H1 (cell line): ENCODE measurements around the gene PORCN. TPM values are rescaled to one million over a fixed set of nuclear protein-coding genes. Genes with fewer than 3 reads are reported as not detected.

ENCODE experiments used
- CTCF ChIA-PET: fragments of 300-600 bp; sonication (Branson Sonifier 250); formaldehyde crosslinking; loops from one replicate; lab custom pipeline; 2021; ENCODE audit not compliant: partially characterized antibody; lab: Charles Lee
- POLR2A ChIA-PET: fragments of 300-600 bp; sonication (Branson Sonifier 250); formaldehyde crosslinking; loops from one replicate; lab custom pipeline; 2021; ENCODE audit warnings: inconsistent platforms; ENCODE audit not compliant: partially characterized antibody; lab: Charles Lee
- DNase-seq, 2 experiments: peaks; one replicate each; pipeline versions ENCODE4 v3.0.0 to v3.0.0-alpha.2; 2010 to 2022; ENCODE audit warnings: low spot score in 2 of 2, low read depth in 1 of 2, mixed read lengths in 1 of 2
- FAIRE-seq: peaks from 2 replicates; lab custom pipeline; 2011; peaks lifted over from hg19 to GRCh38; lab: Jason Lieb, UNC
- H2AFZ ChIP-seq: 2 replicates; pipeline ENCODE4 v1.8.1; 2012; ENCODE audit warnings: low read length, inconsistent platforms
- H2AK5ac ChIP-seq: 2 replicates; pipeline ENCODE4 v1.6.1; 2013; ENCODE audit warnings: low read depth, low read length
- H2BK120ac ChIP-seq: replicated peaks from 2 replicates; pipeline ENCODE3; 2013; ENCODE audit warnings: low read depth, low read length, inconsistent platforms
- H2BK12ac ChIP-seq: 2 replicates; pipeline ENCODE4 v1.6.1; 2013; ENCODE audit warnings: low read depth, low read length
- H2BK15ac ChIP-seq: 2 replicates; pipeline ENCODE4 v1.6.1; 2013; ENCODE audit warnings: low read length
- H2BK20ac ChIP-seq: 2 replicates; pipeline ENCODE4 v1.6.1; 2013; ENCODE audit warnings: low read length
- H2BK5ac ChIP-seq: 2 replicates; pipeline ENCODE4 v1.6.1; 2013; ENCODE audit warnings: low read depth, low read length
- H3K14ac ChIP-seq: 2 replicates; pipeline ENCODE4 v1.6.1; 2013; ENCODE audit warnings: inconsistent platforms; ENCODE audit not compliant: insufficient read length
- H3K18ac ChIP-seq: 2 replicates; pipeline ENCODE4 v1.6.1; 2013; ENCODE audit warnings: low read length; ENCODE audit errors: extremely low read depth
- H3K23ac ChIP-seq: 2 replicates; pipeline ENCODE4 v1.6.1; 2013; ENCODE audit warnings: inconsistent platforms; ENCODE audit not compliant: insufficient read length
- H3K23me2 ChIP-seq: 2 replicates; pipeline ENCODE4 v1.6.1; 2013; ENCODE audit warnings: low read depth, low read length
- H3K27ac ChIP-seq: 2 replicates; pipeline ENCODE4 v1.6.1; 2011; ENCODE audit warnings: low read depth, low read length, inconsistent platforms
- H3K27me3 ChIP-seq, 4 experiments: replicated peaks in 1 of 4; 1 replicate in 1 of 4; 2 replicates in 3 of 4; pipeline versions ENCODE4 v1.6.1 to v1.8.1; 2011 to 2013; ENCODE audit warnings: low read length in 3 of 4, mild to moderate bottlenecking in 3 of 4, inconsistent platforms in 2 of 4, mixed read lengths in 2 of 4, moderate library complexity in 1 of 4; ENCODE audit not compliant: control insufficient read depth in 3 of 4, insufficient read depth in 3 of 4; ENCODE audit errors: extremely low read depth in 1 of 4
- H3K36me3 ChIP-seq, 4 experiments: 2 replicates each; pipeline versions ENCODE4 v1.6.1 to v1.8.1; 2011 to 2013; ENCODE audit warnings: mild to moderate bottlenecking in 4 of 4, low read length in 3 of 4, moderate library complexity in 2 of 4, control low read depth in 1 of 4, inconsistent platforms in 1 of 4; ENCODE audit not compliant: insufficient read depth in 4 of 4, control insufficient read depth in 2 of 4
- H3K4ac ChIP-seq: replicated peaks from 2 replicates; pipeline ENCODE3; 2013; ENCODE audit warnings: low read length, low read depth, mixed read lengths, inconsistent platforms; ENCODE audit not compliant: insufficient read length
- H3K4me1 ChIP-seq, 4 experiments: replicated peaks in 1 of 4; 1 replicate in 1 of 4; 2 replicates in 3 of 4; pipeline versions ENCODE4 v1.6.1 to v1.8.1; 2011 to 2013; ENCODE audit warnings: low read length in 3 of 4, inconsistent platforms in 2 of 4, mixed read lengths in 1 of 4; ENCODE audit not compliant: insufficient read depth in 4 of 4, control insufficient read depth in 3 of 4
- H3K4me2 ChIP-seq, 2 experiments: 2 replicates each; pipeline versions ENCODE4 v1.6.1 to v1.8.1; 2011 to 2013; ENCODE audit warnings: low read depth in 2 of 2, low read length in 2 of 2, control low read depth in 1 of 2, inconsistent platforms in 1 of 2, mild to moderate bottlenecking in 1 of 2; ENCODE audit not compliant: insufficient read depth in 1 of 2
- H3K4me3 ChIP-seq, 4 experiments: fragments of 200-600, 300-600 bp in 1 of 4; sonication (generic), shearing (Covaris generic), sonication (Bioruptor Twin) in 1 of 4; 2 replicates each; pipeline versions ENCODE4 v1.5.1 to v1.8.1; 2011 to 2016; ENCODE audit warnings: low read length in 4 of 4, low read depth in 3 of 4, control low read depth in 2 of 4, inconsistent platforms in 2 of 4, mild to moderate bottlenecking in 2 of 4, mixed read lengths in 1 of 4, moderate library complexity in 1 of 4; ENCODE audit not compliant: insufficient read depth in 2 of 4; ENCODE audit errors: extremely low read depth in 1 of 4
- H3K56ac ChIP-seq: replicated peaks from 2 replicates; pipeline ENCODE3; 2013; ENCODE audit warnings: low read depth, mild to moderate bottlenecking, mixed read lengths, low read length, inconsistent platforms; ENCODE audit not compliant: insufficient read length
- H3K79me1 ChIP-seq: 2 replicates; pipeline ENCODE4 v1.6.1; 2013; ENCODE audit warnings: low read depth, low read length, control low read depth
- H3K79me2 ChIP-seq, 2 experiments: 2 replicates each; pipeline versions ENCODE4 v1.6.1 to v1.8.1; 2012 to 2013; ENCODE audit warnings: low read length in 2 of 2, mild to moderate bottlenecking in 2 of 2, inconsistent platforms in 1 of 2; ENCODE audit not compliant: insufficient read depth in 2 of 2, control insufficient read depth in 1 of 2
- H3K9ac ChIP-seq, 4 experiments: replicated peaks in 1 of 4; 1 replicate in 1 of 4; 2 replicates in 3 of 4; pipeline versions ENCODE4 v1.6.1 to v1.8.1; 2011 to 2013; ENCODE audit warnings: low read depth in 3 of 4, low read length in 3 of 4, control low read depth in 2 of 4, mild to moderate bottlenecking in 2 of 4, moderate library complexity in 2 of 4, inconsistent platforms in 1 of 4; ENCODE audit errors: extremely low read depth in 1 of 4
- H3K9me3 ChIP-seq, 2 experiments: 2 replicates each; pipeline versions ENCODE4 v1.6.1 to v1.8.1; 2012 to 2013; ENCODE audit warnings: mild to moderate bottlenecking in 2 of 2, moderate library complexity in 2 of 2, control low read depth in 1 of 2, inconsistent platforms in 1 of 2, low read depth in 1 of 2, low read length in 1 of 2, mixed read lengths in 1 of 2; ENCODE audit not compliant: insufficient read depth in 2 of 2
- H4K20me1 ChIP-seq, 2 experiments: replicated peaks in 1 of 2; 2 replicates each; pipeline versions ENCODE3 to v1.8.1; 2011 to 2013; ENCODE audit warnings: inconsistent platforms in 2 of 2, low read length in 2 of 2, mild to moderate bottlenecking in 1 of 2; ENCODE audit not compliant: insufficient read depth in 2 of 2, control insufficient read depth in 1 of 2
- H4K5ac ChIP-seq: 2 replicates; pipeline ENCODE4 v1.6.1; 2013; ENCODE audit warnings: low read length, low read depth, mixed read lengths, inconsistent platforms; ENCODE audit not compliant: insufficient read length
- H4K8ac ChIP-seq: 2 replicates; pipeline ENCODE4 v1.8.0; 2013; ENCODE audit warnings: mild to moderate bottlenecking, moderate library complexity, low read length, inconsistent platforms; ENCODE audit not compliant: insufficient read depth; ENCODE audit errors: extremely low read depth
- H4K91ac ChIP-seq: replicated peaks from 2 replicates; pipeline ENCODE3; 2013; ENCODE audit warnings: low read length, mixed read lengths, inconsistent platforms; ENCODE audit not compliant: insufficient read length
- ATF2 ChIP-seq: IDR thresholded peaks from 2 replicates; pipeline ENCODE4 v1.6.1; 2012; ENCODE audit warnings: low read length, inconsistent platforms
- E2F6 ChIP-seq: IDR thresholded peaks from 2 replicates; pipeline ENCODE4 v1.6.1; 2012; ENCODE audit warnings: inconsistent platforms
- EZH2 ChIP-seq: fragments of 200-600 bp; sonication (generic); IDR thresholded peaks from 2 replicates; pipeline ENCODE4 v1.7.1; 2012; ENCODE audit warnings: low read depth, mild to moderate bottlenecking, moderate library complexity, low read length, inconsistent platforms; ENCODE audit not compliant: severe bottlenecking
- SP2 ChIP-seq: IDR thresholded peaks from 2 replicates; pipeline ENCODE4 v1.6.1; 2012; ENCODE audit warnings: mild to moderate bottlenecking, low read length, inconsistent platforms
- WGBS, 2 experiments: shearing (Covaris generic) in 1 of 2; methylation state at CpG; one replicate each; pipeline versions ENCODE4 v1.1.6 to v1.1.7; 2013 to 2015; ENCODE audit warnings: low lambda C conversion rate in 2 of 2, mixed read lengths in 2 of 2, inconsistent platforms in 1 of 2, low coverage in 1 of 2, missing lambda C conversion rate in 1 of 2; ENCODE audit not compliant: insufficient replicate concordance in 2 of 2, insufficient coverage in 1 of 2, insufficient read length in 1 of 2; ENCODE audit errors: extremely low coverage in 1 of 2, missing lambda C conversion rate in 1 of 2; 5-methylcytosine and 5-hydroxymethylcytosine counted together
- polyA plus RNA-seq, 7 experiments: library from polyadenylated mRNA; depleted of rRNA in 3 of 7; stranded (reverse) in 5 of 7; unstranded in 2 of 7; fragments of >200 nt in 5 of 7; fragments of 200-250 nt in 2 of 7; gene quantifications; 1 replicate in 5 of 7; 2 replicates in 1 of 7; 4 replicates in 1 of 7; pipeline versions ENCODE4 v1.2.1 to v1.2.3, GENCODE V29; 2011 to 2013; ENCODE audit warnings: missing spikeins in 2 of 7, mixed read lengths in 2 of 7
- total RNA-seq: library from RNA; stranded (reverse); fragmentation: NEBNext Ultra II Directional; extraction: Animal tissue kit (Norgen Biotek cat#: 25700); gene quantifications from 2 replicates; pipeline ENCODE4 v1.2.1, GENCODE V29; 2021

Gene PORCN
- total and polyA plus RNA-seq, 2 of the 8 experiments (the other 6 are each of a cell fraction or from before 2014, with no cell fraction given) = 14.6 to 34.1 TPM

GRCh38 chrX:48560681-48561080 lies 51.9 kb downstream of the PORCN start:
- peaks cover 0 to 8% (median under 1%) of the 10 kb centered on the region in 4 experiments; a peak in 3 of 8 replicates for H3K36me3 ChIP-seq
- CTCF ChIA-PET = no interaction called here

More at GRCh38 chrX:48560681-48561080, 51.9 kb downstream of the PORCN start:
- Histone ChIP-seq H2BK15ac (no peak overlapping the region), H3K4ac (no peak overlapping the region), H3K9ac (no peak overlapping the region), H3K4me1 (no peaks in the 10 kb centered on the region), H2BK5ac (no peak overlapping the region), H2BK20ac (no peak overlapping the region), H4K91ac (no peak overlapping the region), H2AK5ac (no peak overlapping the region), H3K27ac (no peak overlapping the region), H3K79me2 (no peaks in the 10 kb centered on the region), H3K9me3 (no peaks in the 10 kb centered on the region), H3K56ac (no peak overlapping the region), H3K4me2 (no peak overlapping the region), H4K8ac (no peak overlapping the region), H3K23ac (no peak overlapping the region), H2BK12ac (no peak overlapping the region), H3K79me1 (no peaks in the 10 kb centered on the region), H3K4me3 (no peak overlapping the region), H4K20me1 (no peaks in the 10 kb centered on the region), H2AFZ (no peak overlapping the region), H3K18ac (no peak overlapping the region), H3K27me3 (no peaks in the 10 kb centered on the region), H3K14ac (no peak overlapping the region), H4K5ac (no peak overlapping the region), H3K23me2 (no peaks in the 10 kb centered on the region), H2BK120ac (no peak overlapping the region)
- no peak for DNase-seq
- POLR2A ChIA-PET = interaction anchor here (2.9 kb wide), 1 partner anchor 14 kb away, joined by 11 read pairs; the partner anchor contains the start of gene RBM3
- FAIRE-seq = no peak
- WGBS, 2 experiments = 95% methylated on average over 10 of the region's 12 CpGs; no CpG with 5 or more reads in 1 of the 2 experiments
- TF ChIP-seq ATF2 = no peak
- no peak for TF ChIP-seq E2F6
- no peak for TF ChIP-seq EZH2
- TF ChIP-seq SP2 = no peak
